ENCODE results near the gene CTAGE9.

DNA sequence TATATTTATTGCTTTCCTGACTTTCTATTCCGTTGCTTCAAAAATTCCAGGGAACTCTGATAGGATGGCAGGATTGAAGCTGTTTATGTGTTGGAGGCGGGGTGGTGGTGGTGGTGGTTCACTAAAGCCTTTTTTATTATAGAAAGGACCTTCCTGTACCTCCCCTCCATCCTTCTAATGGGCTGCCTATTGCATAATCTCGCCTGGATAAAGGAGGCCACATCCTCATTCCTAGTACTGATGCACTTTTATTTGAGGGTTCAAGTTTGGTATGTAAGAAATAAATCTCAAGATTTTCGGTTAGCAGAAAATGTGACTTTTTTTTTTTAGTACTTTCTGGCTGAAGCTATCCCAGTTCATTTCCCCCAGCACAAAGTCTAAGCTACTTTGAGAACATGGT, 18.7 kb upstream of the CTAGE9 start:
- TF ChIP-seq, protein P1, sequence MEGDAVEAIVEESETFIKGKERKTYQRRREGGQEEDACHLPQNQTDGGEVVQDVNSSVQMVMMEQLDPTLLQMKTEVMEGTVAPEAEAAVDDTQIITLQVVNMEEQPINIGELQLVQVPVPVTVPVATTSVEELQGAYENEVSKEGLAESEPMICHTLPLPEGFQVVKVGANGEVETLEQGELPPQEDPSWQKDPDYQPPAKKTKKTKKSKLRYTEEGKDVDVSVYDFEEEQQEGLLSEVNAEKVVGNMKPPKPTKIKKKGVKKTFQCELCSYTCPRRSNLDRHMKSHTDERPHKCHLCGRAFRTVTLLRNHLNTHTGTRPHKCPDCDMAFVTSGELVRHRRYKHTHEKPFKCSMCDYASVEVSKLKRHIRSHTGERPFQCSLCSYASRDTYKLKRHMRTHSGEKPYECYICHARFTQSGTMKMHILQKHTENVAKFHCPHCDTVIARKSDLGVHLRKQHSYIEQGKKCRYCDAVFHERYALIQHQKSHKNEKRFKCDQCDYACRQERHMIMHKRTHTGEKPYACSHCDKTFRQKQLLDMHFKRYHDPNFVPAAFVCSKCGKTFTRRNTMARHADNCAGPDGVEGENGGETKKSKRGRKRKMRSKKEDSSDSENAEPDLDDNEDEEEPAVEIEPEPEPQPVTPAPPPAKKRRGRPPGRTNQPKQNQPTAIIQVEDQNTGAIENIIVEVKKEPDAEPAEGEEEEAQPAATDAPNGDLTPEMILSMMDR (conservative IDR thresholded peaks at IDR 0.05; ENCODE audit: low read length), result no peak
- TF ChIP-seq EZH2phosphoT487 (IDR thresholded peaks at IDR 0.05; ENCODE audit: borderline replicate concordance), result no peak
